GM12878 (cell line): ENCODE results near the gene GABRB1. TPM values are rescaled to one million over a fixed set of nuclear protein-coding genes. Genes with fewer than 3 reads are reported as not detected.
A peak's percentile ranks its signal among the peaks of the same experiment; 100 is the strongest.

Experiments
- ATAC-seq: fragments of 200-7000 bp; cut with Tn5 transposase; 3 replicates; pipeline ENCODE4 v1.9.1; 2020; ENCODE audit warnings: mild to moderate bottlenecking, moderate library complexity
- BruUV-seq: library from RNA; stranded (reverse); fragments of 400-500 nt; replicated peaks from 2 replicates; lab custom pipeline; 2021; lab: Mats Ljungman, UMichigan
- CTCF ChIA-PET: fragments of 300-600 bp; sonication (Branson Sonifier 250); formaldehyde crosslinking; extraction: SDS; loops from one replicate; lab custom pipeline; 2021; ENCODE audit warnings: inconsistent platforms; lab: Yijun Ruan, JAX
- POLR2A ChIA-PET: fragments of 350-600 bp; formaldehyde crosslinking; extraction: SDS; loops from one replicate; lab custom pipeline; 2021; ENCODE audit warnings: inconsistent platforms; lab: Charles Lee
- RAD21 ChIA-PET: fragments of 300-600 bp; sonication (Branson Sonifier 250); formaldehyde crosslinking; loops from one replicate; lab custom pipeline; 2023; ENCODE audit warnings: antibody characterized with exemption; ENCODE audit not compliant: unreplicated experiment; lab: Charles Lee
- SMC1A ChIA-PET: fragments of 300-600 bp; sonication (Branson Sonifier 250); formaldehyde crosslinking; loops from one replicate; lab custom pipeline; 2023; ENCODE audit not compliant: unreplicated experiment, uncharacterized antibody; lab: Charles Lee
- DNase-seq: peaks from one replicate; pipeline ENCODE4 v3.0.0-alpha.2; 2011; ENCODE audit warnings: low read depth, low spot score
- FAIRE-seq: peaks from 3 replicates; lab custom pipeline; 2011; peaks lifted over from hg19 to GRCh38; lab: Jason Lieb, UNC
- H2AFZ ChIP-seq: 2 replicates; pipeline ENCODE4 v1.6.0; 2011; ENCODE audit warnings: low read depth, low read length, control low read depth; ENCODE audit not compliant: control insufficient read depth
- H3K27ac ChIP-seq: 2 replicates; pipeline ENCODE4 v1.5.1; 2011; ENCODE audit warnings: control low read depth; ENCODE audit not compliant: control insufficient read depth, insufficient read depth
- H3K27me3 ChIP-seq, 2 experiments: replicated peaks in 1 of 2; 2 replicates each; pipeline versions ENCODE4 v1.6.0 to v1.6.1; 2011; ENCODE audit warnings: low read length in 1 of 2; ENCODE audit not compliant: control insufficient read depth in 2 of 2, insufficient read depth in 2 of 2
- H3K36me3 ChIP-seq, 2 experiments: 2 replicates each; pipeline ENCODE4 v1.5.1; 2011; ENCODE audit warnings: low read length in 1 of 2; ENCODE audit not compliant: control insufficient read depth in 2 of 2, insufficient read depth in 2 of 2
- H3K4me1 ChIP-seq: 2 replicates; pipeline ENCODE4 v1.6.1; 2011; ENCODE audit warnings: mild to moderate bottlenecking, low read length, moderate library complexity, mixed read lengths; ENCODE audit not compliant: control insufficient read depth, insufficient read depth
- H3K4me2 ChIP-seq: 2 replicates; pipeline ENCODE4 v1.6.0; 2011; ENCODE audit warnings: control low read depth; ENCODE audit not compliant: control insufficient read depth, insufficient read depth
- H3K4me3 ChIP-seq: fragments of 200-600 bp; sonication (generic); 2 replicates; pipeline ENCODE4 v1.5.1; 2016
- H3K79me2 ChIP-seq: 2 replicates; pipeline ENCODE4 v1.6.0; 2011; ENCODE audit warnings: low read length; ENCODE audit not compliant: control insufficient read depth, insufficient read depth
- H3K9ac ChIP-seq: 2 replicates; pipeline ENCODE4 v1.8.0; 2011; ENCODE audit warnings: low read length, control low read depth, mixed read lengths; ENCODE audit not compliant: control insufficient read depth, insufficient read depth
- H3K9me3 ChIP-seq: replicated peaks from 3 replicates; pipeline ENCODE4 v1.5.1; 2011; ENCODE audit warnings: mild to moderate bottlenecking, low read length; ENCODE audit not compliant: control insufficient read depth, insufficient read depth
- H4K20me1 ChIP-seq: 2 replicates; pipeline ENCODE4 v1.6.0; 2011; ENCODE audit not compliant: control insufficient read depth, insufficient read depth
- BCLAF1 ChIP-seq: fragments of 450-650 bp; IDR thresholded peaks from 2 replicates; pipeline ENCODE4 v1.6.1; 2017; ENCODE audit warnings: antibody characterized with exemption, mild to moderate bottlenecking, moderate library complexity
- E2F8 ChIP-seq: fragments of 450-650 bp; IDR thresholded peaks from 2 replicates; pipeline ENCODE4 v1.6.1; 2018; ENCODE audit warnings: mild to moderate bottlenecking, low read depth, moderate library complexity; ENCODE audit not compliant: partially characterized antibody
- EGR1 ChIP-seq, 2 experiments: IDR thresholded peaks; 1 replicate in 1 of 2; 2 replicates in 1 of 2; pipeline ENCODE4 v1.6.1; 2011 to 2012; ENCODE audit warnings: low read depth in 2 of 2, low read length in 2 of 2, borderline replicate concordance in 1 of 2, mild to moderate bottlenecking in 1 of 2, moderate library complexity in 1 of 2
- MAX ChIP-seq: IDR thresholded peaks from 2 replicates; pipeline ENCODE4 v1.6.1; 2012; ENCODE audit warnings: low read depth, low read length, improper control_type of control experiment
- MEF2A ChIP-seq: IDR thresholded peaks from 2 replicates; pipeline ENCODE4 v1.6.1; 2011; ENCODE audit warnings: low read depth, mild to moderate bottlenecking, low read length, moderate library complexity; ENCODE audit not compliant: insufficient read depth
- POU2F2 ChIP-seq: IDR thresholded peaks from 3 replicates; pipeline ENCODE4 v1.6.1; 2011; ENCODE audit warnings: low read depth, mild to moderate bottlenecking, low read length, borderline replicate concordance
- RAD51 ChIP-seq: fragments of 450-650 bp; IDR thresholded peaks from 2 replicates; pipeline ENCODE4 v1.6.1; 2016; ENCODE audit warnings: moderate library complexity, mild to moderate bottlenecking, inconsistent platforms
- SMAD1 ChIP-seq: fragments of 450-650 bp; IDR thresholded peaks from 2 replicates; pipeline ENCODE4 v1.6.1; 2018; ENCODE audit warnings: mild to moderate bottlenecking, low read depth; ENCODE audit not compliant: partially characterized antibody
- ZNF24 ChIP-seq: fragments of 450-650 bp; IDR thresholded peaks from 2 replicates; pipeline ENCODE4 v1.6.1; 2017; ENCODE audit warnings: antibody characterized with exemption, mild to moderate bottlenecking
- ZZZ3 ChIP-seq: IDR thresholded peaks from 2 replicates; pipeline ENCODE4 v1.6.1; 2011; ENCODE audit warnings: low read depth; ENCODE audit not compliant: control insufficient read depth, insufficient read length
- WGBS: methylation state at CpG from one replicate; pipeline ENCODE4 v1.1.6; 2016; ENCODE audit warnings: low lambda C conversion rate; ENCODE audit not compliant: insufficient replicate concordance, insufficient coverage; ENCODE audit errors: missing lambda C conversion rate; 5-methylcytosine and 5-hydroxymethylcytosine counted together
- in situ Hi-C: fragments of 300-500 bp; cut with MboI; formaldehyde crosslinking; loops from 9 replicates; pipeline ENCODE4 v1.14.3; 2018; ENCODE audit warnings: mixed read lengths
- intact Hi-C: fragments of 100-400 bp; cut with micrococcal nuclease; formaldehyde crosslinking; loops from one replicate; pipeline ENCODE4 v1.14.2; 2022; ENCODE audit not compliant: unreplicated experiment
- polyA plus RNA-seq, 11 experiments: library from polyadenylated mRNA; depleted of rRNA in 4 of 11; unstranded in 6 of 11; stranded (reverse) in 5 of 11; fragments of >200 nt; fragmentation: Nextera tagmentation in 4 of 11; fragmentation: Illumina TruSeq in 1 of 11; extraction: Ambion mirVana in 4 of 11; extraction: Trizol in 1 of 11; gene quantifications; 1 replicate in 1 of 11; 2 replicates in 10 of 11; pipeline versions ENCODE4 v1.2.1 to v1.2.3, GENCODE V29; 2011 to 2016; ENCODE audit warnings: inconsistent platforms in 2 of 11, missing spikeins in 2 of 11, low read depth in 1 of 11
- total RNA-seq, 4 experiments: library from RNA; depleted of rRNA in 3 of 4; stranded (reverse); fragments of >200 nt in 3 of 4; fragmentation: Illumina TruSeq in 1 of 4; extraction: Trizol in 1 of 4; gene quantifications; 2 replicates each; pipeline versions ENCODE4 v1.2.1 to v1.2.3, GENCODE V29; 2013 to 2021

GABRB1 gene
- total and polyA plus RNA-seq, 10 of the 15 experiments (the other 5 are each of a cell fraction or from before 2014, with no cell fraction given) = 0.13 to 0.92 TPM; not detected in 8

GRCh38 chr4:47084795-47085194 is 53.4 kb downstream of the GABRB1 start:
- Histone ChIP-seq H3K27ac (no peak overlapping the region), H3K4me2 (no peak overlapping the region), H3K4me3 (no peak overlapping the region), H3K27me3 (no peaks in the 10 kb centered on the region), H3K9ac (no peak overlapping the region), H3K79me2 (no peaks in the 10 kb centered on the region), H3K9me3 (no peaks in the 10 kb centered on the region), H4K20me1 (no peaks in the 10 kb centered on the region), H2AFZ (no peak overlapping the region), H3K36me3 (no peaks in the 10 kb centered on the region), H3K4me1 (no peaks in the 10 kb centered on the region)
- FAIRE-seq (no peak), ATAC-seq (peak; percentile 28; the same call in 2 of the 3 replicates), DNase-seq (no peak)
- SMC1A ChIA-PET = interaction anchor here (1.2 to 4.8 kb wide), 4 partner anchors 11 to 40 kb away, joined by 4 to 24 read pairs (median 8); no protein-coding TSS in a partner anchor
- intact Hi-C loops = no loop called here
- POLR2A ChIA-PET = no interaction called here
- CTCF ChIA-PET = interaction anchor here (0.6 to 2.1 kb wide), 3 partner anchors 10 to 16 kb away, joined by 3 to 7 read pairs (median 3); no protein-coding TSS in a partner anchor
- BruUV-seq = no TSS peak
- RAD21 ChIA-PET = no interaction called here
- no peak for TF ChIP-seq ZNF24
- no peak for TF ChIP-seq EGR1 (IDR thresholded peaks at IDR 0.05; ENCODE audit: borderline replicate concordance in 1 of 2, low read depth in 2 of 2, low read length in 2 of 2)
- in situ Hi-C loops = no loop called here

GRCh38 chr4:47088298-47088697 is 56.9 kb downstream of the GABRB1 start:
- ChIA-PET POLR2A (no interaction called here), CTCF (interaction anchor here (0.7 to 1.7 kb wide), 4 partner anchors 11 to 148 kb away, joined by 3 to 6 read pairs (median 3); no protein-coding TSS in a partner anchor), RAD21 (no interaction called here), SMC1A (interaction anchor here (0.8 to 1.7 kb wide), 6 partner anchors 11 to 241 kb away, joined by 3 to 5 read pairs (median 4); no protein-coding TSS in a partner anchor)
- no peaks in the 10 kb centered on the region for H3K9me3 ChIP-seq
- WGBS = 19% methylated on average over 2 of the region's 2 CpGs
- no peak overlapping the region for H3K9ac ChIP-seq
- FAIRE-seq (no peak), DNase-seq (no peak), ATAC-seq (no peak)
- H3K4me3 ChIP-seq = no peak overlapping the region
- no TSS peak for BruUV-seq
- H3K36me3 ChIP-seq = no peaks in the 10 kb centered on the region
- no peak overlapping the region for H2AFZ ChIP-seq
- H3K4me2 ChIP-seq = no peak overlapping the region
- intact Hi-C loops (no loop called here), in situ Hi-C loops (no loop called here)
- H3K27me3 ChIP-seq = no peaks in the 10 kb centered on the region
- no peaks in the 10 kb centered on the region for H3K4me1 ChIP-seq
- no peaks in the 10 kb centered on the region for H4K20me1 ChIP-seq
- no peaks in the 10 kb centered on the region for H3K79me2 ChIP-seq
- H3K27ac ChIP-seq = no peak overlapping the region
- TF ChIP-seq MAX (no peak), E2F8 (no peak), POU2F2 (no peak), RAD51 (no peak), BCLAF1 (no peak), SMAD1 (no peak), MEF2A (no peak), ZZZ3 (no peak)
